Activated CD4-positive, CD25-positive, alpha-beta regulatory T cell treated with anti-CD3 and anti-CD28 coated beads, Interleukin-2, amount 50 U/mL, for 24 hours (primary cell): ENCODE measurements around the gene PPIL3.
"Not testable (repeated sequence)": the region's sequence is repeated elsewhere in the genome, so short reads cannot be mapped to it uniquely, and the experiment has no call there.

Experiments
- ATAC-seq, 2 donors: fragments of 150-1000 bp; cut with Tn5 transposase; one replicate each; pipeline ENCODE4 v1.10.0; 2021; ENCODE audit warnings: mild to moderate bottlenecking in 1 of 2, moderate library complexity in 1 of 2

PPIL3 gene

GRCh38 chr2:200888704-200889625 lies at the start of gene PPIL3, which contains the start of gene NIF3L1:
Gene PPIL3, minus strand, starts transcription at chr2:200889077. Its CDS starts 1,462 bp downstream, at chr2:200887615.
Gene NIF3L1, plus strand, starts transcription at chr2:200889371. Its CDS starts 2,573 bp downstream, at chr2:200891944.
- ATAC-seq = peak; percentile 85 to 87

DNA sequence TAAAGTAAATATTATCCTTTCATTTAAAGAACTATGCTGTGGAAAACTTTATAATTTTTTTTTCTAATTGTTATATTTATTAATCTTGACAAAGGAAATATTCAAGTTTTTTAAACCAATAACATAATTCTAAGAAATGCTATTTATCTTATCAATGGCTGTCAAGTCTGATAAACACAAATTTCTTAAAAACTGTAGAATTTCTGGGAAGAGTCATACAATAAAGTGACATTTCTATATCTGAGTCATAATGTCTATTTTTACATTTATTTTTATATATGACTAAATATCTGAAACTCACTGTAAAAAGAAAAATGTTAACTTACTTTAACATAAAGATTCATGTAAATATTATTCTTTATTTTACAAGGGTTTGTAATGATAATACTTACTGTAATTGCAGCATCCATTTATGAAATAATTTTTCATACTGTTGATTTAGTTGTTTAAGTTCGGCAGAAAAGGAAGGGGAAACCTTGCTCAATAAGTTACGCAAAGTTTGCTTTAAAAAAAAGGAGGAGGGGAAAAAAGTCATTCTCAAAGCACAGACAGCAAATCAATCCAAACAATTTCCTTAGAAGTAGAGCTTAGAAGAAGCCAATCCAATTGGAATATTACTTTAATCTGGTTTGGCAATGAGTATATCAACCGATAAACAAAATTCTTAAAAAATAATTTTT lies 42.2 kb upstream of the PPIL3 start:
- peak in 1 of 2 donors; percentile 19 for ATAC-seq

DNA sequence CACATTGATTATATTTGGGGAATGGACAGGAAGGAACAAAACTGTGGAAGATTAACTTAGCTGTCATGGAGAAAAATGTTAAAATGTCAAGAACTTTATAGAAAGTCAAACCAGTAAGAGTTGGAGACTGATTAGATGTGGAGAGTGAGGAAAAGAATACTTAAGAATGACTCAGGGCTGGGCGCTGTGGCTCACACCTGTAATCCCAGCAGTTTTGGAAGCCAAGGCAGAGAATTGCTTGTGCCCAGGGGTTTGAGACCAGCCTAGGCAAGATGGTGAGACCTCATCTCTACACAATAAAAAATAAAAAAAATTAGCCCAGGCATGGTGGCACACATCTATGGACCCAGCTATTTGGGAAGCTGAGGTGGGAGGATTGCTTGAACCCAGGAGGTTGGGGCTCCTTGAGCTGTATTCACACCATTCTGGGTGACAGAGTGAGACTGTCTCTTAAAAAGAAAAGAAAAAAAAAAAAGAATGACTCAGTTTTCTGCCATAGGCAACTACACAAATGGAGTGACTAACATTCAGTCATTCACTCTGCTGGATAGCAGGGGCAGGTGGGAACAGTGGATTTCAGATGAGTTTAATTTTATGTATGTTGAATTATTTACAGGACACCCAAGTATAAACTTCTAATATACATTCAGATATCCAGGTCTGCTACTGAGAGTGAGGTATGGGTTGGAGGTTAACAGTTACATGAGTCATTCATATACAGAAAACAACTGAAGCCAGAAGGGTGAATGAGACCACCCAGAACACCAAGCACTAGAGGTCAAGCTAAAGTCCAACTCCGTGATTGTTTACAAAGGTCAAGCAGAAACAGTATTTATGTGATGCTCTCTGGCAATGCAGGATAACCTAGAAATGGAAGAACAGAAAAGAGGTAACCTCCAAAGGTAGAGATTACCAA lies 40.7 kb upstream of the PPIL3 start:
- ATAC-seq = peak; percentile 92 to 95

DNA sequence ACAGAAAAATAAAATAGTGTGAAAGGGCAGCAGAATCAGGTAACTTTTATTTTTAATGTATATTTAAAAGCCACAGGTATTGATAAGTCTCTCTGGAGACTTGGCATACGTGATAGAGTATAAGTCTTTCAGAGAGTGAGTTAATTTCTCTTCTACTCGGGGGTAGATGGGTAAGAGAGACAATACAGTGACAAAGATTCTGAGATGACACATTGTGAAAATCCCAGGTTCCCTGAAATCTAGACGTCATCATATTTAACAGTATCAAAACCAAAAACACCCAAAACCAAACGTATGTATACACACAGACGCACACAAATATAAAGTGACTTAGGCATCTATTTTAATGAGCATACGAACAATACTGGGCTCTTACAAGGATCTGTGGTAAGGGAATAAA lies 33.6 kb upstream of the PPIL3 start:
- peak; percentile 98 for ATAC-seq

DNA sequence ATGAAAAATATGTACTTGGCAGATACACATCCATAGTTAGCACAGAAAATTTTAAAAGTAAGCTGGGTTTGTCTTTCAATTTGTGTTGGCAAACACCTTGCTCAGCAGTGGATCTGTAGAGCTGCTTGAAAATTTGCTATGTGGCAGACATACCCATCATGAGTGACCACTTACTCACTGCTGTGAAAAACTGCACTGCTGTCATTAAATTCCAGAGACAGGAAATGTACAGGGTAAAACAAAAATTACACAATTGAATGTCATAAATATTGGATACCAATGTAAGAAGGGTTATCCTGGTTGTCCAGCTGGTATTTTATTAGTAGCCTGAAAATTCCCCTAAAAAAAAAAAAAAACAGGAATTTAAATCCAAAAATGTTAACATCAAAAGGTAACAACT lies 24.8 kb upstream of the PPIL3 start:
- ATAC-seq = no peak

DNA sequence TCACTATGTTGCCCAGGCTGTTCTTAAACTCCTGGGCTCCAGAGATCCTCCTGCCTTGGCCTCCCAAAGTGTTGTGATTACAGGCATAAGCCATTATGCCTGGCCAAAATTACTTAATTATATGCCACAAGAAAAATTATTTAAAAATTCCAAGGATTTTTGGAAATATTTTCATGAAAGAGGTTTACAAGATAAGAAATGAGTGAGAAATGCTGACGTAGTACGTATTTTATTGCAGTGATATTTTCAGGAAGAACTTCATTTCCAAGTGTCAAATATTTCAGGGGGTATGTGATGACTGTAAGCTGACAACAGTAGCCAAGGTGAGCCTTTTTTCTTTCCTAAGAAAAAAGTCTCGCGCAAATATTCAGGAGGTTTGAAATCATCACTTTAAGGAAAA lies 21.1 kb upstream of the PPIL3 start:
- ATAC-seq = no peak

DNA sequence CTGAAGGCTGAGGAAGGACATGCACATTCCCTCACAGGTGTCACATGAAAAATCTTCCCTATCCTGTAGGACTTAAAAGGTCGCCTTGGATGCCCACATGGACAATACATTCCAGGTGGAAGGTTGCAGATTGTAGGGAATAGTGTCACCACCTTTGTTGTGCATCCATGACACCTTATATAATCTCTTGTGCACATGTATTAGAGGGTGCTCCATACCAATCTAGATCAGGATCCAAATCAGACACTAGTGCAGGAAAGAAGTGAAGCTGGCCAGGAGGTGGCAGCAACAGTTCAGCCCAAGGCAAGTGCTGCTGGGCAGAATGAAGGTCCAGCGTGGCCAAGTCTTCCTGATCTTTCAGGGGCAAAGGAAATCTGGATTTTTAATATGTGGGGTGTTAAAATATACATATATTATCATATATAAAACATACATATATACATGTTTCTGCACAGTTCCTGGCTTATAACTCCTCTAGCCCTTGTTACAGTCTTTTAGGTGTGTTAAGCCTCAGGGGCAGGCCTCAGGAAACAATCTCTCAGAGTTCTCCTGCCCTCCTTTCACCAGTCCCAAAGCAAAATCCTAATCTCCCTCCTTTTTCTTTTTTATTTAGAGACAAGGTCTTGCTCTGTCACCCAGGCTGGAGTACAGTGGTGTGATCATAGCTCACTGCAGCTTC lies 16.9 kb upstream of the PPIL3 start:
- peak; percentile 41 to 57 for ATAC-seq

- ATAC-seq = peak; percentile 99
Measured at GRCh38 chr2:200901459-200902072, 12.7 kb upstream of the PPIL3 start.

GRCh38 chr2:200899482-200899881 lies 10.6 kb upstream of the PPIL3 start:
- no peak for ATAC-seq

GRCh38 chr2:200881715-200882249 lies 7.1 kb downstream of the PPIL3 start:
- ATAC-seq = not testable (repeated sequence)

- ATAC-seq = no peak
Measured at GRCh38 chr2:200878289-200878880, 10.5 kb downstream of the PPIL3 start.

- ATAC-seq = no peak
Measured at GRCh38 chr2:200877443-200877842, 11.4 kb downstream of the PPIL3 start.

GRCh38 chr2:200873560-200873959 lies 15.3 kb downstream of the PPIL3 start:
- ATAC-seq = no peak

GRCh38 chr2:200871151-200871550 lies 17.7 kb downstream of the PPIL3 start:
- ATAC-seq = no peak

- ATAC-seq = no peak
Measured at GRCh38 chr2:200869014-200869413, 19.9 kb downstream of the PPIL3 start.

GRCh38 chr2:200864176-200865034 lies 24.5 kb downstream of the PPIL3 start, which contains the start of gene CLK1:
Gene CLK1, minus strand, starts transcription at chr2:200864658. Its CDS starts 2,796 bp downstream, at chr2:200861862.
- peak; percentile 80 for ATAC-seq

GRCh38 chr2:200863782-200864175 lies 25.1 kb downstream of the PPIL3 start:
- no peak for ATAC-seq

- ATAC-seq = peak; percentile 69 to 75
Measured at GRCh38 chr2:200862532-200863000, 26.3 kb downstream of the PPIL3 start.

GRCh38 chr2:200861617-200862155 lies 27.2 kb downstream of the PPIL3 start:
- ATAC-seq = no peak
